ENCODE results near the gene EPHA3.

- TF ChIP-seq POLR2A (IDR thresholded peaks at IDR 0.05; ENCODE audit: low read depth, low read length) (no peak), TAF1 (IDR thresholded peaks at IDR 0.05; ENCODE audit: borderline replicate concordance, low read depth, low read length) (no peak)
These were observed 143.3 kb downstream of the EPHA3 start for GRCh38 chr3:89250742-89251141.
